ENCODE data around the gene KCNMA1. TPM values are rescaled to one million over a fixed set of nuclear protein-coding genes. Genes with fewer than 3 reads are reported as not detected.

Gene KCNMA1
- total RNA-seq, 1 donor from 2014 or later: 95.5 TPM

GRCh38 chr10:77135555-77135954 is 502.1 kb downstream of the KCNMA1 start:
- Mint-ChIP-seq H3K27me3 (ENCODE audit: unreplicated experiment) (no peaks in the 10 kb centered on the region), H3K9me3 (ENCODE audit: unreplicated experiment) (no peaks in the 10 kb centered on the region), H3K4me3 (ENCODE audit: unreplicated experiment) (no peak overlapping the region), H3K36me3 (ENCODE audit: unreplicated experiment) (peaks cover 2% of the 10 kb centered on the region), H3K27ac (ENCODE audit: unreplicated experiment) (no peak overlapping the region), H3K4me1 (ENCODE audit: unreplicated experiment) (peaks cover 69% of the 10 kb centered on the region)
- no peak for DNase-seq (ENCODE audit: extremely low spot score, unreplicated experiment)
- TF ChIP-seq, protein P1, sequence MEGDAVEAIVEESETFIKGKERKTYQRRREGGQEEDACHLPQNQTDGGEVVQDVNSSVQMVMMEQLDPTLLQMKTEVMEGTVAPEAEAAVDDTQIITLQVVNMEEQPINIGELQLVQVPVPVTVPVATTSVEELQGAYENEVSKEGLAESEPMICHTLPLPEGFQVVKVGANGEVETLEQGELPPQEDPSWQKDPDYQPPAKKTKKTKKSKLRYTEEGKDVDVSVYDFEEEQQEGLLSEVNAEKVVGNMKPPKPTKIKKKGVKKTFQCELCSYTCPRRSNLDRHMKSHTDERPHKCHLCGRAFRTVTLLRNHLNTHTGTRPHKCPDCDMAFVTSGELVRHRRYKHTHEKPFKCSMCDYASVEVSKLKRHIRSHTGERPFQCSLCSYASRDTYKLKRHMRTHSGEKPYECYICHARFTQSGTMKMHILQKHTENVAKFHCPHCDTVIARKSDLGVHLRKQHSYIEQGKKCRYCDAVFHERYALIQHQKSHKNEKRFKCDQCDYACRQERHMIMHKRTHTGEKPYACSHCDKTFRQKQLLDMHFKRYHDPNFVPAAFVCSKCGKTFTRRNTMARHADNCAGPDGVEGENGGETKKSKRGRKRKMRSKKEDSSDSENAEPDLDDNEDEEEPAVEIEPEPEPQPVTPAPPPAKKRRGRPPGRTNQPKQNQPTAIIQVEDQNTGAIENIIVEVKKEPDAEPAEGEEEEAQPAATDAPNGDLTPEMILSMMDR (IDR thresholded peaks at IDR 0.05): no peak

GRCh38 chr10:77131214-77131613 is 506.4 kb downstream of the KCNMA1 start:
- H3K27me3 Mint-ChIP-seq (ENCODE audit: unreplicated experiment): no peaks in the 10 kb centered on the region
- DNase-seq (ENCODE audit: extremely low spot score, unreplicated experiment): no peak
- TF ChIP-seq, protein P1 (IDR thresholded peaks at IDR 0.05): no peak
- H3K36me3 Mint-ChIP-seq (ENCODE audit: unreplicated experiment): peaks cover 4% of the 10 kb centered on the region
- peak overlapping the region; percentile 58 for H3K27ac Mint-ChIP-seq (ENCODE audit: unreplicated experiment)
- H3K4me1 Mint-ChIP-seq (ENCODE audit: unreplicated experiment): peaks cover 51% of the 10 kb centered on the region
- no peaks in the 10 kb centered on the region for H3K9me3 Mint-ChIP-seq (ENCODE audit: unreplicated experiment)
- H3K4me3 Mint-ChIP-seq (ENCODE audit: unreplicated experiment): no peak overlapping the region

GRCh38 chr10:77127243-77127642 is 510.4 kb downstream of the KCNMA1 start:
- Mint-ChIP-seq H3K4me1 (ENCODE audit: unreplicated experiment) (peaks cover 55% of the 10 kb centered on the region), H3K27ac (ENCODE audit: unreplicated experiment) (peak overlapping the region; percentile 64), H3K4me3 (ENCODE audit: unreplicated experiment) (no peak overlapping the region), H3K9me3 (ENCODE audit: unreplicated experiment) (peaks cover 3% of the 10 kb centered on the region), H3K36me3 (ENCODE audit: unreplicated experiment) (peaks cover 5% of the 10 kb centered on the region), H3K27me3 (ENCODE audit: unreplicated experiment) (no peaks in the 10 kb centered on the region)
- TF ChIP-seq, protein P1 (IDR thresholded peaks at IDR 0.05): no peak
- no peak for DNase-seq (ENCODE audit: extremely low spot score, unreplicated experiment)

GRCh38 chr10:77125231-77125630 is 512.4 kb downstream of the KCNMA1 start:
- Mint-ChIP-seq H3K27me3 (ENCODE audit: unreplicated experiment) (no peaks in the 10 kb centered on the region), H3K4me3 (ENCODE audit: unreplicated experiment) (no peak overlapping the region), H3K36me3 (ENCODE audit: unreplicated experiment) (peaks cover 8% of the 10 kb centered on the region), H3K27ac (ENCODE audit: unreplicated experiment) (no peak overlapping the region), H3K4me1 (ENCODE audit: unreplicated experiment) (peaks cover 60% of the 10 kb centered on the region), H3K9me3 (ENCODE audit: unreplicated experiment) (peaks cover 3% of the 10 kb centered on the region)
- TF ChIP-seq, protein P1 (IDR thresholded peaks at IDR 0.05): no peak
- DNase-seq (ENCODE audit: extremely low spot score, unreplicated experiment): no peak

GRCh38 chr10:77123330-77123729 is 514.3 kb downstream of the KCNMA1 start:
- H3K27ac Mint-ChIP-seq (ENCODE audit: unreplicated experiment): no peak overlapping the region
- no peaks in the 10 kb centered on the region for H3K27me3 Mint-ChIP-seq (ENCODE audit: unreplicated experiment)
- peaks cover 3% of the 10 kb centered on the region for H3K9me3 Mint-ChIP-seq (ENCODE audit: unreplicated experiment)
- peaks cover 56% of the 10 kb centered on the region for H3K4me1 Mint-ChIP-seq (ENCODE audit: unreplicated experiment)
- no peak for DNase-seq (ENCODE audit: extremely low spot score, unreplicated experiment)
- TF ChIP-seq, protein P1 (IDR thresholded peaks at IDR 0.05): no peak
- H3K4me3 Mint-ChIP-seq (ENCODE audit: unreplicated experiment): no peak overlapping the region
- peaks cover 13% of the 10 kb centered on the region for H3K36me3 Mint-ChIP-seq (ENCODE audit: unreplicated experiment)

Measured in osteocyte (in vitro differentiated cells).